Measurements from ENCODE around the gene SSNA1. TPM values are rescaled to one million over a fixed set of nuclear protein-coding genes. Genes with fewer than 3 reads are reported as not detected.

SSNA1 gene
- total and polyA plus RNA-seq, 2 experiments from 2014 or later, result 82.2 to 128 TPM

- H3K4me3 ChIP-seq, result no peak overlapping the region
- no peaks in the 10 kb centered on the region for H3K9me3 ChIP-seq (ENCODE audit: low read depth)
- 74% methylated on average over 18 of the region's 19 CpGs for WGBS (ENCODE audit: low lambda C conversion rate, missing lambda C conversion rate)
- no peaks in the 10 kb centered on the region for H3K36me3 ChIP-seq (replicated peaks; ENCODE audit: insufficient read depth, low read depth)
- H3K79me2 ChIP-seq, result no peaks in the 10 kb centered on the region
- peaks cover 3% of the 10 kb centered on the region for H3K4me1 ChIP-seq (ENCODE audit: insufficient read depth)
- DNase-seq (ENCODE audit: low spot score), result no peak
- TF ChIP-seq, protein P1, sequence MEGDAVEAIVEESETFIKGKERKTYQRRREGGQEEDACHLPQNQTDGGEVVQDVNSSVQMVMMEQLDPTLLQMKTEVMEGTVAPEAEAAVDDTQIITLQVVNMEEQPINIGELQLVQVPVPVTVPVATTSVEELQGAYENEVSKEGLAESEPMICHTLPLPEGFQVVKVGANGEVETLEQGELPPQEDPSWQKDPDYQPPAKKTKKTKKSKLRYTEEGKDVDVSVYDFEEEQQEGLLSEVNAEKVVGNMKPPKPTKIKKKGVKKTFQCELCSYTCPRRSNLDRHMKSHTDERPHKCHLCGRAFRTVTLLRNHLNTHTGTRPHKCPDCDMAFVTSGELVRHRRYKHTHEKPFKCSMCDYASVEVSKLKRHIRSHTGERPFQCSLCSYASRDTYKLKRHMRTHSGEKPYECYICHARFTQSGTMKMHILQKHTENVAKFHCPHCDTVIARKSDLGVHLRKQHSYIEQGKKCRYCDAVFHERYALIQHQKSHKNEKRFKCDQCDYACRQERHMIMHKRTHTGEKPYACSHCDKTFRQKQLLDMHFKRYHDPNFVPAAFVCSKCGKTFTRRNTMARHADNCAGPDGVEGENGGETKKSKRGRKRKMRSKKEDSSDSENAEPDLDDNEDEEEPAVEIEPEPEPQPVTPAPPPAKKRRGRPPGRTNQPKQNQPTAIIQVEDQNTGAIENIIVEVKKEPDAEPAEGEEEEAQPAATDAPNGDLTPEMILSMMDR (IDR thresholded peaks at IDR 0.05; ENCODE audit: poor library complexity), result no peak
- no peak for TF ChIP-seq EZH2 (IDR thresholded peaks at IDR 0.05; ENCODE audit: borderline replicate concordance)
- no peaks in the 10 kb centered on the region for H3K9me2 ChIP-seq (replicated peaks; ENCODE audit: insufficient read depth)
- no peaks in the 10 kb centered on the region for H4K20me1 ChIP-seq (ENCODE audit: insufficient read depth, poor library complexity, severe bottlenecking)
- no peak overlapping the region for H2AFZ ChIP-seq
- no peak overlapping the region for H3K4me2 ChIP-seq
- H3K27me3 ChIP-seq, result peaks cover 75% of the 10 kb centered on the region
- no peak overlapping the region for H3K27ac ChIP-seq
Observed at GRCh38 chr9:137157618-137158415, 30.7 kb upstream of the SSNA1 start.

GRCh38 chr9:137158625-137159024 lies 29.9 kb upstream of the SSNA1 start:
- no peak for DNase-seq (ENCODE audit: low spot score)
- no peak overlapping the region for H3K27ac ChIP-seq
- H2AFZ ChIP-seq, result no peak overlapping the region
- no peaks in the 10 kb centered on the region for H4K20me1 ChIP-seq (ENCODE audit: insufficient read depth, poor library complexity, severe bottlenecking)
- no peak overlapping the region for H3K4me2 ChIP-seq
- H3K79me2 ChIP-seq, result no peaks in the 10 kb centered on the region
- peaks cover 83% of the 10 kb centered on the region for H3K27me3 ChIP-seq
- peaks cover 10% of the 10 kb centered on the region for H3K4me1 ChIP-seq (ENCODE audit: insufficient read depth)
- H3K9me3 ChIP-seq (ENCODE audit: low read depth), result no peaks in the 10 kb centered on the region
- H3K9me2 ChIP-seq (replicated peaks; ENCODE audit: insufficient read depth), result no peaks in the 10 kb centered on the region
- H3K36me3 ChIP-seq (replicated peaks; ENCODE audit: insufficient read depth, low read depth), result no peaks in the 10 kb centered on the region
- WGBS (ENCODE audit: low lambda C conversion rate, missing lambda C conversion rate), result 90% methylated on average over 3 of the region's 4 CpGs
- H3K4me3 ChIP-seq, result no peak overlapping the region
- TF ChIP-seq, protein P1 (IDR thresholded peaks at IDR 0.05; ENCODE audit: poor library complexity), result no peak
- TF ChIP-seq EZH2phosphoT487 (IDR thresholded peaks at IDR 0.05; ENCODE audit: low read depth, severe bottlenecking, unreplicated experiment), result no peak
- TF ChIP-seq EZH2 (IDR thresholded peaks at IDR 0.05; ENCODE audit: borderline replicate concordance), result no peak

DNA sequence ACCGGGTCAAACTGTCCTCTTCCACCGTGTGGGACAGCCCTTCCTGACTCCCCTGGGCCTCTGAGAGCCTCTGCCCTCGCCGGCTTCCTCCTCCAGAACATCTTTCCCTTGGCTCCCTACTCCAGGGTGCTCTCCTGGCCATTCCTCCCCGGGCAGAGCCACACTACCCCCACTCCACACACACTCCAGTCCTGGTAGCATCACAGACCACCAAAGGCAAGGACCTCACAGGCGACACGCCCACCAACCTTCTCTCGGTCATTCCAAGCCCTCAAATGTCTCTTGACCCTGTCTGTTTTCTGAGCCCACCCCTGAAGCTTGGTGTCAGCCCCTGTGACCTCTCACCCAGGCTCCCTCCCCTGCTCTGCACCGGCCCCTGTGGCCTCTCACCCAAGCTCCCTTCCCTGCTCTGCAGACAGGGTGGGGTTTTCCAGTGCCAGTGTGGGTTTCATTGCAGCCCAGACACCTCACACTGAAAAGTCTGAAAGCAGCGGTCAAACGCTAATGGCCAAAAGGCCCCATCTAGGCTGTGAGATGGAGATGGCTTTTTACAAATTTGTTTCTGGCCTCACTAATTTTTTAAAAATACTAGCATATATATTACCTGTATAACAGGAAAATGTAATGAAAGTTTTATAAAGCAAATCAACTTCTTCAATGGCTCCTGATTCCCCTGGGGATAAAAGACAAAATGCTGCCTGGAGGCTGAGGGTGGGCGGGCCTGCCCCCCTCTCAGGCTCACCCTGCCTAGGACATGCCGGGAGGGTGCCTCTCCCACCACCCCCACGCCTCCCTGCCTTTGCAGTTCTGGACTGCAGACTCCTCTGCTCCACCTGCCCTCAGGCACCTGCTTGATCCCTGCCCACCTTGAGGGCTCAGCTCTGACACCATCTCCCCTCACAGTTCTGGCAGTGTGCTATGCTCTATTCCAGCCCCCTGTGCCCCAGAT lies 29.1 kb upstream of the SSNA1 start:
- H3K4me1 ChIP-seq (ENCODE audit: insufficient read depth), result peaks cover 10% of the 10 kb centered on the region
- peaks cover 90% of the 10 kb centered on the region for H3K27me3 ChIP-seq
- no peaks in the 10 kb centered on the region for H3K79me2 ChIP-seq
- H3K4me2 ChIP-seq, result no peak overlapping the region
- 59% methylated on average over 14 of the region's 14 CpGs for WGBS (ENCODE audit: low lambda C conversion rate, missing lambda C conversion rate)
- H3K9me3 ChIP-seq (ENCODE audit: low read depth), result no peaks in the 10 kb centered on the region
- H3K36me3 ChIP-seq (replicated peaks; ENCODE audit: insufficient read depth, low read depth), result no peaks in the 10 kb centered on the region
- H3K9me2 ChIP-seq (replicated peaks; ENCODE audit: insufficient read depth), result no peaks in the 10 kb centered on the region
- no peak overlapping the region for H3K4me3 ChIP-seq
- H4K20me1 ChIP-seq (ENCODE audit: insufficient read depth, poor library complexity, severe bottlenecking), result no peaks in the 10 kb centered on the region
- DNase-seq (ENCODE audit: low spot score), result no peak
- no peak overlapping the region for H3K27ac ChIP-seq
- TF ChIP-seq EZH2phosphoT487 (IDR thresholded peaks at IDR 0.05; ENCODE audit: low read depth, severe bottlenecking, unreplicated experiment) (no peak), EZH2 (IDR thresholded peaks at IDR 0.05; ENCODE audit: borderline replicate concordance) (no peak)
- TF ChIP-seq, protein P1 (IDR thresholded peaks at IDR 0.05; ENCODE audit: poor library complexity), result no peak
- no peak overlapping the region for H2AFZ ChIP-seq

Measured in hepatocyte (in vitro differentiated cells).